Activated naive CD4-positive, alpha-beta T cell treated with anti-CD3 and anti-CD28 coated beads, Interleukin-2, amount 50 U/mL, for 72 hours (primary cell): ENCODE data around the gene TRMT11. TPM values are rescaled to one million over a fixed set of nuclear protein-coding genes. Genes with fewer than 3 reads are reported as not detected.

ENCODE experiments used
- ATAC-seq, 2 donors: fragments of 150-1000 bp; cut with Tn5 transposase; 2 replicates each; pipeline ENCODE4 v1.10.0; 2021; ENCODE audit warnings: mild to moderate bottlenecking in 2 of 2, moderate library complexity in 2 of 2
- DNase-seq, 2 donors: peaks; one replicate each; pipeline ENCODE4 v3.0.0; 2021 to 2022; ENCODE audit warnings: low spot score in 2 of 2
- H3K27ac Mint-ChIP-seq, 2 donors: one replicate each; pipeline ENCODE4 v1.8.0; 2022; ENCODE audit warnings: mild to moderate bottlenecking in 2 of 2, mixed read lengths in 2 of 2
- H3K36me3 Mint-ChIP-seq, 2 donors: one replicate each; pipeline ENCODE4 v1.8.0; 2022; ENCODE audit warnings: mixed read lengths in 2 of 2
- H3K9me3 Mint-ChIP-seq, 2 donors: one replicate each; pipeline ENCODE4 v1.8.0; 2022; ENCODE audit warnings: mixed read lengths in 2 of 2
- total RNA-seq, 2 donors: library from RNA; stranded (reverse); gene quantifications; one replicate each; pipeline ENCODE4 v1.2.3, GENCODE V29; 2022

TRMT11 gene
- total RNA-seq, 2 donors from 2014 or later, result 33.0 to 53.6 TPM

DNA sequence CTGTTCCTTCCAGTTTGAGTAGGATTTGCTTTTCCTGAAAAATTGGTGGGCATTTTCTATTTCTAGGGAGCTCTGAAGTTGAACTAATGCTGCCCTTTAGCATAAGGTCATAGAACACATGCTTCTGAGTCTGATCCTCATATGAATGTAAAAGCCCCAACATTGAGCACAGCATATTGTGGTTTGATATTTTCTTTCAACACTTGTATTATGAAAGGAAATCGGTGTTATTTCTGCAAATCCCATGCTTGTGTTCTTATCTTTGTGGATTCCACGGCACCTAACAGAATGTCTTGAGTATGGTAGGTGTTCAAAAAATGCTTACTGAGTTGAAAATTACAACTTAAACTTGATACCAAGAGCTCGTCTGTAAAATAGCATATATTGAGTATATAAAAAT, 85.8 kb downstream of the TRMT11 start:
- Mint-ChIP-seq H3K36me3 (peaks cover 6 to 9% of the 10 kb centered on the region in 2 donors), H3K27ac (no peak overlapping the region), H3K9me3 (no peaks in the 10 kb centered on the region)
- ATAC-seq (no peak), DNase-seq (no peak)

DNA sequence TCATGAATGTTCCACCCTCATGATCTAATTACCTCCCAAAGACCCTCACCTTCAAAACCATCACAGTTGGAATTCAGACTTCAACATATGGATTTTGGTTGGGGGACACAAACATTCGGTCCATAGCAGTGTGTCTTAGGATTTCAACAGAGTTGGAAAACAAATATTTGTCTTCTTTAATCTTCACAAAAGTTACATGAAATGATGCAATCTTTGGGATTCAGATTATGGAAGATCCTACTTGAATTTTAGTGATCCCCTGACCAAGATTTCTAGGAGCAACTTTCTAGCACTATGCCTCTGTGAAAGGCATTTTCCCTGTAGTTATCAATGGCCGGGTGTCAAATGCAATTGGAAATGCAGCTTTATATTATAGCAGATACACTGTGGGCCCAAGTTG, 86.5 kb downstream of the TRMT11 start:
- ATAC-seq (no peak), DNase-seq (no peak)
- Mint-ChIP-seq H3K27ac (no peak overlapping the region), H3K9me3 (no peaks in the 10 kb centered on the region), H3K36me3 (peaks cover 6 to 9% of the 10 kb centered on the region in 2 donors)

DNA sequence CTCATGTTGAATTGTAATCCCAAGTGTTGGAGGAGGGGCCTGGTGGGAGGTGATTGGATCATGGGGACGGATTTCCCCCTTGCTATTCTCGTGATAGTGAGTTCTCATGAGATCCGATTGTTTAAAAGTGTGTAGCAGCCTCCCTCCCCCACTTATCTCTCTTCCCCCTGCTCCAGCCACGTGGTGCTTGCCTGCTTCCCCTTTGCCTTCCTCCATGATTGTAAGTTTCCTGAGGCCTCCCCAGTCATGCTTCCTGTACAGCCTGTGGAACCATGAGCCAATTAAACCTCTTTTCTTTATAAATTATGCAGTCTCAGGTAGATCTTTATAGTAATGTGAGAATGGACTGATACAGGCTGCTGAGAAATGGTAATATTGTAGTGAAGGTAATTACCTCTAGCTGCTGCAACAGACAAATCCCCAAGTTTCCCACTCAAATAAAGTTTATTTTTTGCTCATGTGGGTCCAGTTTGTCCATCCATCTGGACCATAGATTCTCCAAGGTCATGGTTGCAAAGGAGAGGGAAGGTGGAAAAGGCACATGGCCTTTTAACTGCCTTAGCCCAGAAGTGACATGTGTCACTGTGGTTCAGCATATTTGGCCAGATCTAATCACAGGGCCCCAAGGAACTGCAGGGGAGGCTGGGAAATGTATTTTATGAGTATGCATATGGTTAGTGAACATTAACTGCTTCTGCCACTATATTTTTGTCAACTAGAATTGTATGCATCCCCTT, 89.2 kb downstream of the TRMT11 start:
- ATAC-seq, result no peak
- H3K9me3 Mint-ChIP-seq, result no peaks in the 10 kb centered on the region
- no peak for DNase-seq
- no peak overlapping the region for H3K27ac Mint-ChIP-seq
- peaks cover 10% of the 10 kb centered on the region in 2 donors for H3K36me3 Mint-ChIP-seq

DNA sequence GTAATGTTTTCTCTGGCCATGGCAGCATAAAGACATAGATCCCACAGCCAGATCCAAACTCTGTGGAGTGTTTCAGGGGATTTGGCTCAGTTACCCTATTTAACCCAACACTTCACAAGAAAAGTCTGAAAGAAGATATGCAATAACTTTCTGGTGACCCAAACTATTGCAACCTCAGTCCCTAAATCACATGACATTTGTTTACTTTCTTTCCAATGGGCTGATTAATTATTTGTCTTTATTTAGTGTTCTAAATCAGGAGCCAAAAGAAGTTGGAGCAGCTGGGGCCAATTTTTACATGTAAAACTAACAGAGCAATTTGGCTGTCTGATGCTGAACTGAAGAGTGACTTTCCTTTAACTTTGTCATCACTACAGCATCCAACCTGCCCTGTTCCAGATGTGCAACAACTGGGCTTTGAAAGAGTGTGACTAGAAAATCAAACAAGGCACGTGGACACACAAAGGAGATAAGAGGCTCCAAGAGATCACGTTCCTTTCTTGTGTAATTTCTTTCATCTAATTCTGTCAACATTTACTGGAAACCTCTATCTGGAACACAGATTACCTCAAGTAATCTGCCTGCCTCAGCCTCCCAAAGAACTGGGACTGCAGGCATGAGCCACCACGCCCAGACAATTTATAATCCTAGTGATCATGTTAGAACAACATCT, 90.8 kb downstream of the TRMT11 start:
- DNase-seq (no peak), ATAC-seq (no peak)
- no peak overlapping the region for H3K27ac Mint-ChIP-seq
- H3K9me3 Mint-ChIP-seq, result no peaks in the 10 kb centered on the region
- peaks cover 4 to 5% of the 10 kb centered on the region in 2 donors for H3K36me3 Mint-ChIP-seq

DNA sequence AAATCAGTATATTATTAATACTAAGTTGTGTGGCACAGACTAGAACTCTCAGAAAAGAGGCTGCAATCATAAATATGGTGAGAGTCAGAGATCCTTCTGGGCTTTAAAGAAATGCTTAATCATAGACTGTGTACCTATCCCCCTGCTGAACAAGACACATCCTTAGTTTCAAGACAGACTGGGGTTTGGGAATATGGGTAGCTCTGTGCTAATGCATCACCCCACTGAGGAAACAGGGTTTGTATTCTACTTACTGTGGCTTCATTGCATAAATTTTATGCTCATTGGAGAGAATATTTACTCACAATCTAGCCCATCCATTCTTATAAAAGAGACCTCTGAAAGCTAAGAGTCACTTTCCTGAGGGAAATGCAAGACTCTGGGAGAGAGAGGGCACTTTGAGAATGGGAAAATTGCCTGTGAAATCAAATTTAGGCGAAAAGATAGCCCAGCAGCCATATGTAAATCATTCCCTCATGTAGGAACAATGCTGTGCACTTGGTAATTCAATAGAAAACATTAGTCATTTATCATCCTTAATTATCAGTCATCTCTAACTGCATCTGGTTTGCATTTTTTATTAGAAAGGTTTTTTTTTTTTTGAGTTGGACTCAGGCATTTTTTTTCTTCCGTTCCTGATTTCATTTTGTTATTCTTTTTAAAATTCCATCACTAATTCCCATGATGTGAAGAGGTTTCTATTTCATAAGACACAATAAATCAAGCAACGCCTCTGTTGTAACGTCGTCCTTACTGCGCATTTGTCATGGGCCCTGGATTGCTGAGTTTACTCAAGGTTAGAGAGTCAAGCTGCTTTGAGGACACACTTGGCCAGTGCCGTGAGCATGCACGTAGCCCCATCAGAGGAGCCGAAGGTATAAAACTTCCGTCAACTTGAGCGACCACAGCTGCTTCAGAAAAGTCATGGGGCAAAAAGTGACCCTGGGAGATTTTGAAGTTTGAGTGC, 91.8 kb downstream of the TRMT11 start:
- Mint-ChIP-seq H3K36me3 (peaks cover 4 to 5% of the 10 kb centered on the region in 2 donors), H3K27ac (no peak overlapping the region), H3K9me3 (no peaks in the 10 kb centered on the region)
- ATAC-seq (no peak), DNase-seq (no peak)

DNA sequence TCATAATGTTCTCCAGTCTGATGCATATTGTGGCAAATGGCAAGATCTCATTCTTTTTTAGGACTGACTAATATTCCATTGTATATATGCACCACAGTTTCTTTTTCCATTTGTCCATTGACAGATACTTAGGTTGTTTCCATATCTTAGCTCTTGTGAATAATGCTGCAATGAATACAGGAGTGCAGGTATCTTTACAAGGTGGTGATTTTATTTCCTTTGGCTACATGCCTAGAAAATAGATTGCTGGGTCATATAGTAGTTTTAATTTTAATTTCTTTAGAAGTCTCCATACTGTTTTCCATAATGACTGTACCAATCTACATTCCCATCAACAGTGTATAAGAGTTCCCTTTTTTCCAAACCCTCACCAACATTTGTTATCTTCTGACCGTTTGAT, 97.5 kb downstream of the TRMT11 start:
- Mint-ChIP-seq H3K36me3 (no peaks in the 10 kb centered on the region), H3K9me3 (no peaks in the 10 kb centered on the region), H3K27ac (no peak overlapping the region)
- ATAC-seq, result no peak
- no peak for DNase-seq

DNA sequence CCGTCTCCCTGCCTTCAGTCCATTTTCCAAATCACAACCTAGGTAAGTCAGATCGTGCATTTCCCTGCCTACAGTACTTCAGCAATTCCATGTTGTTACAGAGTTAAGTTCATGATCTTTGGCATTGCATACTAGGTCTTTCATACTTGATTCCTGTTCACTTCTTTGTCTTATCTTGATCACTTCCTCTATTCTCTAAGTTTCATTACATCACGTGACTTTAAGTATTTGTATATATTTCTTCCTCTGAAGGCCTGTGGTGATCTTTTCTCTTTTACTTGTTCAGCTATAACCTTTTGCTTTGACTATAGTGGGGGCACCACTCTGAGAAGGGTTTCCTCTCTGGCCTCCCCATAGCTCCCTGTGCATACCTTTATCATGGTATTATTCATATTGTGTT, 100.2 kb downstream of the TRMT11 start:
- H3K27ac Mint-ChIP-seq, result no peak overlapping the region
- no peak for DNase-seq
- H3K9me3 Mint-ChIP-seq, result no peaks in the 10 kb centered on the region
- peak in 1 of 2 donors; percentile 18 for ATAC-seq
- H3K36me3 Mint-ChIP-seq, result no peaks in the 10 kb centered on the region

Other genes with a start within 250 kb of the TRMT11 start
- not detected for gene HEY2, start 236.9 kb upstream of the TRMT11 start, total RNA-seq
- gene NCOA7, start 195.6 kb upstream of the TRMT11 start, total RNA-seq, result 10 to 100 TPM; 50.8 to 58.8 TPM
- 10 to 100 TPM in 1 of 2 donors, 1 to 10 TPM in 1; 7.0 to 11.5 TPM for gene HINT3, start 29.8 kb upstream of the TRMT11 start, total RNA-seq